ENCODE results near the gene RSU1.
"Not testable (repeated sequence)": the region's sequence is repeated elsewhere in the genome, so short reads cannot be mapped to it uniquely, and the experiment has no call there.

RSU1 gene

GRCh38 chr10:16827474-16827873 is 10.2 kb upstream of the RSU1 start:
- H3K27ac ChIP-seq (ENCODE audit: insufficient read depth in 1 of 2, low read depth in 1 of 2, low read length in 2 of 2, poor library complexity in 1 of 2, severe bottlenecking in 2 of 2); H3K9me3 ChIP-seq (ENCODE audit: control extremely low read depth in 1 of 5, control insufficient read depth in 4 of 5, insufficient read depth in 2 of 5, low read depth in 1 of 5, low read length in 4 of 5); H3K27me3 ChIP-seq (replicated peaks in 2 of 5; ENCODE audit: control insufficient read depth in 4 of 5, insufficient read depth in 5 of 5, low read length in 4 of 5); H3K4me3 ChIP-seq (ENCODE audit: control insufficient read depth in 1 of 7, extremely low read depth in 1 of 7, insufficient read depth in 4 of 7, low read depth in 2 of 7, low read length in 6 of 7); POLR2A ChIA-PET; DNase-seq; H3K36me3 ChIP-seq (ENCODE audit: control insufficient read depth in 4 of 4, insufficient read depth in 4 of 4, low read length in 3 of 4): not testable (repeated sequence)
- CTCF ChIA-PET: interaction anchor here (1.0 to 2.4 kb wide), 10 partner anchors 10 to 994 kb away, joined by 3 to 10 read pairs (median 4); partner anchors contain the start of gene RSU1
- peaks cover 0 to 20% (median 5%) of the 10 kb centered on the region in 4 experiments for H3K4me1 ChIP-seq (ENCODE audit: control extremely low read depth in 1 of 4, control insufficient read depth in 4 of 4, insufficient read depth in 4 of 4, low read length in 3 of 4)
- 98% methylated on average over 8 of the region's 8 CpGs for WGBS (ENCODE audit: insufficient coverage)

- Histone ChIP-seq H3K36me3 (ENCODE audit: control insufficient read depth in 4 of 4, insufficient read depth in 4 of 4, low read length in 3 of 4) (no peaks in the 10 kb centered on the region), H3K9me3 (ENCODE audit: control extremely low read depth in 1 of 5, control insufficient read depth in 4 of 5, insufficient read depth in 2 of 5, low read depth in 1 of 5, low read length in 4 of 5) (peaks cover 0 to 14% (median 11%) of the 10 kb centered on the region in 5 experiments), H3K27ac (ENCODE audit: insufficient read depth in 1 of 2, low read depth in 1 of 2, low read length in 2 of 2, poor library complexity in 1 of 2, severe bottlenecking in 2 of 2) (no peak overlapping the region), H3K27me3 (replicated peaks in 2 of 5; ENCODE audit: control insufficient read depth in 4 of 5, insufficient read depth in 5 of 5, low read length in 4 of 5) (no peaks in the 10 kb centered on the region), H3K4me3 (ENCODE audit: control insufficient read depth in 1 of 7, extremely low read depth in 1 of 7, insufficient read depth in 4 of 7, low read depth in 2 of 7, low read length in 6 of 7) (no peak overlapping the region), H3K4me1 (ENCODE audit: control extremely low read depth in 1 of 4, control insufficient read depth in 4 of 4, insufficient read depth in 4 of 4, low read length in 3 of 4) (peaks cover 3 to 13% (median 7%) of the 10 kb centered on the region in 4 experiments)
- no peak for DNase-seq
- ChIA-PET CTCF (interaction anchor here (1.2 kb wide), 1 partner anchor 431 kb away, joined by 3 read pairs; no protein-coding TSS in a partner anchor), POLR2A (no interaction called here)
- WGBS (ENCODE audit: insufficient coverage): 96% methylated on average over 4 of the region's 4 CpGs
Observed at GRCh38 chr10:16822726-16823360, 5.6 kb upstream of the RSU1 start.

- peaks cover 0 to 14% (median 11%) of the 10 kb centered on the region in 5 experiments for H3K9me3 ChIP-seq (ENCODE audit: control extremely low read depth in 1 of 5, control insufficient read depth in 4 of 5, insufficient read depth in 2 of 5, low read depth in 1 of 5, low read length in 4 of 5)
- POLR2A ChIA-PET: no interaction called here
- H3K27ac ChIP-seq (ENCODE audit: insufficient read depth in 1 of 2, low read depth in 1 of 2, low read length in 2 of 2, poor library complexity in 1 of 2, severe bottlenecking in 2 of 2): no peak overlapping the region
- WGBS (ENCODE audit: insufficient coverage): 100% methylated on average over 1 of the region's 2 CpGs
- no peaks in the 10 kb centered on the region for H3K36me3 ChIP-seq (ENCODE audit: control insufficient read depth in 4 of 4, insufficient read depth in 4 of 4, low read length in 3 of 4)
- H3K27me3 ChIP-seq (replicated peaks in 2 of 5; ENCODE audit: control insufficient read depth in 4 of 5, insufficient read depth in 5 of 5, low read length in 4 of 5): no peaks in the 10 kb centered on the region
- DNase-seq: no peak
- CTCF ChIA-PET: interaction anchor here (1.0 kb wide), 1 partner anchor 447 kb away, joined by 3 read pairs; no protein-coding TSS in a partner anchor
- peaks cover 5 to 15% (median 9%) of the 10 kb centered on the region in 4 experiments for H3K4me1 ChIP-seq (ENCODE audit: control extremely low read depth in 1 of 4, control insufficient read depth in 4 of 4, insufficient read depth in 4 of 4, low read length in 3 of 4)
- H3K4me3 ChIP-seq (ENCODE audit: control insufficient read depth in 1 of 7, extremely low read depth in 1 of 7, insufficient read depth in 4 of 7, low read depth in 2 of 7, low read length in 6 of 7): no peak overlapping the region
Observed at GRCh38 chr10:16822027-16822426, 4.8 kb upstream of the RSU1 start.

- H3K27ac ChIP-seq (ENCODE audit: insufficient read depth in 1 of 2, low read depth in 1 of 2, low read length in 2 of 2, poor library complexity in 1 of 2, severe bottlenecking in 2 of 2): no peak overlapping the region
- H3K4me3 ChIP-seq (ENCODE audit: control insufficient read depth in 1 of 7, extremely low read depth in 1 of 7, insufficient read depth in 4 of 7, low read depth in 2 of 7, low read length in 6 of 7): no peak overlapping the region
- 90% methylated on average over 3 of the region's 5 CpGs for WGBS (ENCODE audit: insufficient coverage)
- no peaks in the 10 kb centered on the region for H3K36me3 ChIP-seq (ENCODE audit: control insufficient read depth in 4 of 4, insufficient read depth in 4 of 4, low read length in 3 of 4)
- peaks cover 14 to 31% (median 20%) of the 10 kb centered on the region in 4 experiments for H3K4me1 ChIP-seq (ENCODE audit: control extremely low read depth in 1 of 4, control insufficient read depth in 4 of 4, insufficient read depth in 4 of 4, low read length in 3 of 4)
- no peak for DNase-seq
- H3K27me3 ChIP-seq (replicated peaks in 2 of 5; ENCODE audit: control insufficient read depth in 4 of 5, insufficient read depth in 5 of 5, low read length in 4 of 5): no peaks in the 10 kb centered on the region
- CTCF ChIA-PET: interaction anchor here (0.6 kb wide), 1 partner anchor 665 kb away, joined by 4 read pairs; no protein-coding TSS in a partner anchor
- H3K9me3 ChIP-seq (ENCODE audit: control extremely low read depth in 1 of 5, control insufficient read depth in 4 of 5, insufficient read depth in 2 of 5, low read depth in 1 of 5, low read length in 4 of 5): peaks cover 0 to 14% (median 11%) of the 10 kb centered on the region in 5 experiments
- POLR2A ChIA-PET: no interaction called here
Observed at GRCh38 chr10:16820421-16820820, 3.2 kb upstream of the RSU1 start.

- Histone ChIP-seq H3K9me3 (ENCODE audit: control extremely low read depth in 1 of 5, control insufficient read depth in 4 of 5, insufficient read depth in 2 of 5, low read depth in 1 of 5, low read length in 4 of 5) (peaks cover 0 to 14% (median 11%) of the 10 kb centered on the region in 5 experiments), H3K36me3 (ENCODE audit: control insufficient read depth in 4 of 4, insufficient read depth in 4 of 4, low read length in 3 of 4) (no peaks in the 10 kb centered on the region), H3K4me1 (ENCODE audit: control extremely low read depth in 1 of 4, control insufficient read depth in 4 of 4, insufficient read depth in 4 of 4, low read length in 3 of 4) (peaks cover 14 to 35% (median 21%) of the 10 kb centered on the region in 4 experiments), H3K4me3 (ENCODE audit: control insufficient read depth in 1 of 7, extremely low read depth in 1 of 7, insufficient read depth in 4 of 7, low read depth in 2 of 7, low read length in 6 of 7) (no peak overlapping the region), H3K27ac (ENCODE audit: insufficient read depth in 1 of 2, low read depth in 1 of 2, low read length in 2 of 2, poor library complexity in 1 of 2, severe bottlenecking in 2 of 2) (no peak overlapping the region), H3K27me3 (replicated peaks in 2 of 5; ENCODE audit: control insufficient read depth in 4 of 5, insufficient read depth in 5 of 5, low read length in 4 of 5) (no peaks in the 10 kb centered on the region)
- ChIA-PET CTCF (interaction anchor here (0.6 kb wide), 1 partner anchor 666 kb away, joined by 4 read pairs; no protein-coding TSS in a partner anchor), POLR2A (no interaction called here)
- no peak for DNase-seq
- WGBS (ENCODE audit: insufficient coverage): 100% methylated on average over 1 of the region's 1 CpG
Observed at GRCh38 chr10:16820018-16820417, 2.8 kb upstream of the RSU1 start.

- DNase-seq: no peak
Observed at GRCh38 chr10:16819436-16819835, 2.2 kb upstream of the RSU1 start.

GRCh38 chr10:16819026-16819425 is 1.8 kb upstream of the RSU1 start:
- Histone ChIP-seq H3K9me3 (ENCODE audit: control extremely low read depth in 1 of 5, control insufficient read depth in 4 of 5, insufficient read depth in 2 of 5, low read depth in 1 of 5, low read length in 4 of 5) (peaks cover 0 to 14% (median 11%) of the 10 kb centered on the region in 5 experiments), H3K4me3 (ENCODE audit: control insufficient read depth in 1 of 7, extremely low read depth in 1 of 7, insufficient read depth in 4 of 7, low read depth in 2 of 7, low read length in 6 of 7) (no peak overlapping the region), H3K27me3 (replicated peaks in 2 of 5; ENCODE audit: control insufficient read depth in 4 of 5, insufficient read depth in 5 of 5, low read length in 4 of 5) (no peaks in the 10 kb centered on the region), H3K36me3 (ENCODE audit: control insufficient read depth in 4 of 4, insufficient read depth in 4 of 4, low read length in 3 of 4) (no peaks in the 10 kb centered on the region), H3K4me1 (ENCODE audit: control extremely low read depth in 1 of 4, control insufficient read depth in 4 of 4, insufficient read depth in 4 of 4, low read length in 3 of 4) (peaks cover 14 to 38% (median 26%) of the 10 kb centered on the region in 4 experiments), H3K27ac (ENCODE audit: insufficient read depth in 1 of 2, low read depth in 1 of 2, low read length in 2 of 2, poor library complexity in 1 of 2, severe bottlenecking in 2 of 2) (no peak overlapping the region)
- WGBS (ENCODE audit: insufficient coverage): 100% methylated on average over 5 of the region's 6 CpGs
- CTCF ChIA-PET: no interaction called here
- POLR2A ChIA-PET: no interaction called here
- no peak for DNase-seq

More at GRCh38 chr10:16819436-16819835, 2.2 kb upstream of the RSU1 start:
- Histone ChIP-seq H3K27ac (ENCODE audit: insufficient read depth in 1 of 2, low read depth in 1 of 2, low read length in 2 of 2, poor library complexity in 1 of 2, severe bottlenecking in 2 of 2) (no peak overlapping the region), H3K4me3 (ENCODE audit: control insufficient read depth in 1 of 7, extremely low read depth in 1 of 7, insufficient read depth in 4 of 7, low read depth in 2 of 7, low read length in 6 of 7) (no peak overlapping the region), H3K9me3 (ENCODE audit: control extremely low read depth in 1 of 5, control insufficient read depth in 4 of 5, insufficient read depth in 2 of 5, low read depth in 1 of 5, low read length in 4 of 5) (peaks cover 0 to 14% (median 11%) of the 10 kb centered on the region in 5 experiments), H3K4me1 (ENCODE audit: control extremely low read depth in 1 of 4, control insufficient read depth in 4 of 4, insufficient read depth in 4 of 4, low read length in 3 of 4) (peaks cover 14 to 38% (median 26%) of the 10 kb centered on the region in 4 experiments), H3K27me3 (replicated peaks in 2 of 5; ENCODE audit: control insufficient read depth in 4 of 5, insufficient read depth in 5 of 5, low read length in 4 of 5) (no peaks in the 10 kb centered on the region), H3K36me3 (ENCODE audit: control insufficient read depth in 4 of 4, insufficient read depth in 4 of 4, low read length in 3 of 4) (no peaks in the 10 kb centered on the region)
- CTCF ChIA-PET: no interaction called here
- WGBS (ENCODE audit: insufficient coverage): no CpG with 5 or more reads among the region's 3 CpGs
- POLR2A ChIA-PET: no interaction called here

Measured in common myeloid progenitor, CD34-positive (primary cell).